Stimulated activated CD8-positive, alpha-beta memory T cell treated with anti-CD3 and anti-CD28 coated beads, Interleukin-15, amount 100 ng/mL, for 1 hour (primary cell): ENCODE results near the gene DCLK1.

Experiments
- DNase-seq: peaks from one replicate; pipeline ENCODE4 v3.0.0-alpha.2; 2020; ENCODE audit warnings: low read depth

DCLK1 gene

DNA sequence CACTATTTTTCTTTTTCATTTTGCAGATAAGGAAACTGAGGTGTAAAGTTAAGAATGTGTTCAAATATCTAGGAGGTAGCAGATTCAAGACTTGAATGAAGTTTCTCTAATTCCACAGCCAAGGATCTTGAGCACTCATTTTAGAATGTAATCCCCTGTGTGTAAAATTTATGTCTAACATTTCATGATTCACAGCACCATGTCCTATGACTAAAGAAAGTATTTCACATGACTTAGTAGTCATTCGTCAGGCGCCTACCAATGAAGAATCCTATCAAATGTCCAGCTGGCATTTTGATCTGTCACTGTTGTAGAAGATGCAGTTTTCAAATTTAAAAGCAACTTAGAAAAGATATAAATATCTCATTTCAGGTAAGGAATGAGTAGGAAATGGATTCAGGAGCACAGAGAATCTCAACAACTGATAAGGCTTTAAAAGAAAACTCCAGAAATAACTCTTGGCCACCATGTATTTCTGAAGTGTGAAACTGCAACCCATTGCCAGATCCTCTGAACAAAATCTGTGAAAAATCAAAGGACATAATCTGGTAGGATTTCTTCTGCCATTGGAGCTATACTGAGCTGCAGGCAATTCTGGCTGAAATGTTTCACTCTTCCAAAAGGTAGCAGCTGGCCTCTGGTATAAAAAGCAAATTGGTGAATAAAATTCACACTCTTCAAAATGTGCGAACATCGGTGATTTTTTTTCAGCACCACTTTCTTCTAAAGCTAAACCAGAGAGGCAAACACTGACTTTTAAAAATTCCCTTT is 92.2 kb downstream of the DCLK1 start:
- no peak for DNase-seq

- DNase-seq = no peak
Observed at GRCh38 chr13:36033035-36033434, 98.1 kb downstream of the DCLK1 start.

DNA sequence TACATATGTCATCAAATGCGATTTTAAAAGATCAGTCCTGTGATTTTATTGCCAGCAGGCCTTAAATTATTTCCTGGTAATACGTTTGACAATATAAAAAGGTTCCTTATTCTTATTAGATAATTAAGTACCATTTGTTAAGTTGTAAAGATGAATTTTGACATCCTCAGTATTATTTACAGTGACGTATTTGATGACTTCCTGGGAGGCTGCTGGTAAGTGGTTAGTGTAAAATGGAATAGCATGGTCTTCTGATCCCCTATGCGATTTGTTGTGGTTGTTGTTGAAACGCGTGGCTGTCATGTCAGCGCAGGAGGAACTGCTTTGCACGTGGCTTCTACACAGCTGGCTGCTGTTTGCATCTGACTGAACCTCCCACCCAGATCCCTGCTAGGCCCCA is 99.7 kb downstream of the DCLK1 start:
- no peak for DNase-seq

DNA sequence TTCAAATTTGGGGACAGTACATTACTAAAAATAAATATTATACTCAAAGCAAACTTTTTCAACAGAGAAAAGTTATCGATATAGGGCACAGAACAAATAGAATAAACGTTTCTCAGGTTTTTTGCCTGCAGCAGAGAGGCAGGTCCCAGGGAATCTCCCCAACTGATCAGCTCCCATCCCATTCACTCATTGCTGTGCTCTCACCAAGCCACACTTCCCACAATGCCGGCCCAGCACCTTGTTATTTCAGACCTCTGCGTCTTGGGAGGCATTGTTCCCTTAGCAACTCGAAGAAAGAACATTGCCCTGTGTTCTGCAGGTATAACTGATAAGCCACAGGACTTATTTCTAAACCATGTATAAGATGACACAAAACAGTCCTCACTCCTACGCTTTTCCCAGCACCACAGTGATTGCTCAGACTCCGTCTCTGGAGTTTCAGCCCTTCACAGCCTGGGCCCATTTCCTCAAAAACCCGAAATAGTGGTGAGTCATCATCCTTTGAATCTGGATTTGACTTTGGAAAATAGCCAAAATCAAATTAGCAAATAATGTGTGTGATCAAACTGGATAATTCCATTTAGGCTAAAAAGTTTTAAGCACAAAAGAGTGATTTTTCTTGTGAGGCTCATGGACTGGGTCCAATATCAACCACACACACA is 100.4 kb downstream of the DCLK1 start:
- no peak for DNase-seq

DNA sequence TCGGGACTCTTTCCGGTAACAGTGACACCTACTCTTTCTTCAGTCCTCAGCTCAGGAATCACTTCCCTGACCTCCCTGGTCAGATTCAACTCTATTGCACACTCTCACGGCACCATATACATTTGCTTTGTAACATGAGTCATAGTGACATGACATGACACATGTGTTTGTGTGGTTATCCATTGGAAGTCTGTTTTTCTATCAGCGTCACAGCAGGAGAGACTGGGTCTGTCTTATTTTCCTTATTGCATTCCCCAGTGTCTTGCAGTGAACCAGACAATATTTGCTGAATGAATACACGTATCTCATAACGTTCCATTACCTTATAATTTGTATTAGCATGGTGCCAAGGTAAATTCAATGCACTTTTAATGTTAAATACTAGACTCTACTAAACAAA is 102.0 kb downstream of the DCLK1 start:
- no peak for DNase-seq

- DNase-seq = no peak
Observed at GRCh38 chr13:36028359-36029025, 102.7 kb downstream of the DCLK1 start.

GRCh38 chr13:36026531-36026930 is 104.7 kb downstream of the DCLK1 start:
- no peak for DNase-seq

DNA sequence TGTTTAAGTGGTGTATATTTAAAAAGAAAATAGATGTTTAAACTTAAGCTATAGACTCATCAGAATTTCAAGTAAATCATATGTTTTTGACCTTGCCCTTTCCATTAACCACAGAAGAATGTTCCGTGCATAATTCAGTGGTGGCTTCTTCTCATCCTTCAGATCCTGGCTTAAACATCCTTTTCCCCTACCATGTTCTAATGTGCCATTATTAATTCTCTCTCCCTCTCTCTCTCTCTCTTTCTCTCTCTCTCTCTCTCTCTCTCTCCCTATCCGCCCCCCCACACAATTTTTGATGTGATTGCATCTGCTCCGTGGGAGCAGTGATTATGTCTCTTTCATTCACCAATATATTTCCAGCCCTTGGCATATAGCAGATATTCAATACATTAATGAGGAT is 116.4 kb downstream of the DCLK1 start:
- DNase-seq = no peak

DNA sequence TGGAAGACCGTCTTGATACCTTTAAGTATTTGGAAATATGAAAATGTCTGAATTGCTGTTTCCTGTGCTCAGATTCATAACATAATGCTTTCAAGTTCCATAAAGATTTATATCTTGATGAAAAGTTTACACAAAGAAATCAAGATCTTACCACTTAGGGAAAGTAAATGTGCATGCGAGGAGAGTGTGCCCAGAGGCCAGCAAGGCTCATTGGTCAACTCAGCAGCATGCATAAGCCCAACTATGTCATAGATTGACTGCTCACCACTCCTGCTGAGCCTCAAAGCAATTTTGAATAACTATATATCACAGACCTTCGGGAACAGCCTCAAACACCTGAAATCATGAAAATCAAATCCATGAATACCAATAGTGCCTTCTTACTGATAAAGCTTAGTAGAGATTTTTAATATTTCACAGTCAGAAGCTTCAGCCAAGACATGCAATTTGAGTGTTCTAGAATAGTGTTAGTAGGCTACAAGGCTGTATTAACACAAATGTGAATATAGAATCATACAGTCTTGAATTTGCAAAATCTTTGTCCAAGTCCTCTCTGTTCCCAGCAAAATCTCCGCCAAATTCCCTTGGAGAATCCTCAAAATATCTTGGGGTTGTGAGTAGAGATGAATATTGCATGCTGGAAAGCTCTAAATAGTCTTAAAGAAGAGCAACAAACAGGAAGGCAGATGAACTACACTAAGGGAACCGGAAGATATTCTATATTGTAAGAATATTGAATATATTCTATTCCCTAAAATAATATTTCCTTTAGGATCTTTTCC is 124.1 kb downstream of the DCLK1 start:
- no peak for DNase-seq

DNA sequence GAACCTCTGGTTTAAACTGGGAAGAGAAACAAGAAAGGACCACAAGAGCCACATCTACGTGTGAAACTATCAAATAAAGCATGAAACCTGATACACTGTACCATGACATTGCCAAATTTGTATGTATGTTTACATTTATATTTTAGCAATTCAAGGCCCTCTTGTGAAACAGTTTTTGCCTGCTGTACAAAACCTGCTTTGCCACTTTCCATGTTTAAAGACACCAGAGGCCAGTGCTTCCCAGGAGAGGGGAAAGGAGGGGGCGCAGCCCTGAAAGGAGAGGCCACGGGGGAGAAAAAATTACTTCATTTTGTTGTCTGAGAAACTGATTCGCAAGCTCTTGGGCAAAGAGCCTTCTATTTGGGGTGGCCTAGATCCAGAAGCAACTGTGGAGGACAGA is 124.8 kb downstream of the DCLK1 start:
- no peak for DNase-seq

- no peak for DNase-seq
Observed at GRCh38 chr13:36001561-36001960, 129.6 kb downstream of the DCLK1 start.

DNA sequence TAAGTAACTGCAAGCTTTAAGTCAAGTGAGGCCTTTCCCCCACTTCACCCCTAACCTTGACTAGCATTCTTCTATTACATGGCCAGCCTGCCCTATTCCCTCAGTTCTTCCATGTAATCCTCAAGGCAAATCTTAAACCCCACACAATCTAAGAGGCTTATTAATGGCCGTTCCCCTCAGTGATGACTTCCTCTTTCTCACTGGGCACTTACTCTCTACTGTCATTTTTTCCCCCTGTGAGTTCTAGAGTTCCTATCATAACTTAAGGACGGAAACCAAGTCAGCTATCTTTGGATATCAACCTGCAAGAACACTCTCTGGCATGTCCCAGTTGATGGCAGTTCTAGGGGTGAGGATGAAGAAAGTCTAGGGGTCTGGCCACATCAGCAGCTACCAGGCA is 131.2 kb downstream of the DCLK1 start:
- no peak for DNase-seq

GRCh38 chr13:35996360-35996759 is 134.8 kb downstream of the DCLK1 start:
- no peak for DNase-seq

DNA sequence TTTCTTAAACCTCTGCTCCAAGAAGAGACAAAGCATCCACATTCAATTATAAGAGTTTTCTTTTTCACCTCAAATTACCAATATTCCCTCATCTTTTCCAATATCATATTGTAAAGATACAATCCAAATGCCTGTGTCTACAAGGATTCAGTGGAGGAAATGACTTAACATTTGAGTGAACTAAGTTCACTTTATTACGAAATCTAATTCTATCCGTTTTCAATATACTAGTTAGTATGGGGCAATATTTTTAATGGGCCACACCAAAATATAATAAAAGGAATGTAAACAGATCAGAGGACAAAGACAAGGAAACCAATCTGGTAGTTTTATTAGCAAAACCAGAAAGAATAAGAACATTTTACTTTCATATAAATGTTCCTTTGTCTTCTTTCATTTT is 136.0 kb downstream of the DCLK1 start:
- DNase-seq = no peak

GRCh38 chr13:35994131-35994966 is 136.8 kb downstream of the DCLK1 start:
- DNase-seq = no peak

DNA sequence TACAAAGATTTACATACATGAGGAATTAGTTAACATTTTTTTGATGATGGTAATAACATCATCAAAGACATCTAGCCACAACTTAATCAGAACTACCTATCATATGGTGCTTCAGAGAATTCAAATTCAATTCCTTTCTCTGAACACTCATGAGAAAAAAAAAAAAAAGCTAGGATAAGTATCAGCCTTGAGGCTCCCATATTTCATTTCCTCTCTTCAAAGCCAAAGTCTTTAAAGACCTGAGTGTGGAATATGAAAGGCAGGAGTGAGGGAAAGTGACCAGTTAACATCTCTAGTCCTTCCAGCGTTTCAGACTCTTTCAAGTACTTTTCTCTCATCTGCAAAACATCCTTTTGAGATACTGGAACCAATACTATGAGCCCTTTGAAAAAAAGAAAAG is 137.5 kb downstream of the DCLK1 start:
- DNase-seq = no peak

GRCh38 chr13:35992964-35993363 is 138.2 kb downstream of the DCLK1 start:
- DNase-seq = no peak

- no peak for DNase-seq
Observed at GRCh38 chr13:35990196-35990595, 141.0 kb downstream of the DCLK1 start.

GRCh38 chr13:35988648-35989081 is 142.5 kb downstream of the DCLK1 start:
- DNase-seq = no peak

DNA sequence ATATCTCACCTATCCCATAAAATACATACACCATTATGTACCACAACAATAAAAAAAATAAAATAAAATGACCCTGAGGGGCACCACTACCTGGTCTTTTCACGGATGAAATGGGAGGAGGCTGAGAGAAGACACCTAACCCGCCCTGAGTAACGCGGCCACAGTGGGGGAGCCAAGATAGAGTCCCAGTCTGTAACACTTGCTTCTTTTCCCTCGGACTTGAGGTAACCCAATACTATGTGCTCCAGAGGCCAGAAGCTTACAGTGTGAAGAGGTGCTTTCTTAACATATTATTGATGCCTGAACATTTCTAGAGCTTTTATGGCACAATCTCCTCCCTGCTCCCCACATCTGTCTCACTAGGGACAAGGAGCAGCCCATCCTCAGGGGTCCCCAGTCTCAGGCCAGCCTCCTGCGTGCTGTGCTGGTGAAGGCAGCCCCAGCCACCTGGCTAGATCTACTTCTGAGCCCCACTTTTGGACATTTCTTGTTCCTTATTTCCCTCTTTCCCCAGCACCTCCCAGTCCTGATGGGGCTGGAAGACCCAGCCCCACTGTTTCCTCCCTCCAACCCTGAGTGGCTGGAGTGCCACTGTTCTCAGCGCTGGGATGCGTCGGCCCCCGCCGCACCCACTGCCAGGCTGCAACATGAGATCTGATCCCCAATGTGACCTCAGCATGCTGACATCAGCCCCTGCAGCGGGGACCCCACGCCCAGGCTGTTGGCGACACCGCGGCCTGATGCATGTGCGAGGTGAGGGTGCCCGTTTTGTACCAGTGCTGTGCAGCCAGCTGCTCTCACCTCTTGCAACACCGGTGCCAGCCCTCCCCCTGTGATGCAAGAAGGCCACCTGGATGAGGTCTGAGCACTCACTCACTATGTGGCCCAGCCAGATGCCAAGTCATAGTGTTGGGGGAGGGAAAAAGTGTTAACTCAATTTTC is 143.3 kb downstream of the DCLK1 start:
- DNase-seq = no peak
